ENCODE results near the gene SP5. TPM values are rescaled to one million over a fixed set of nuclear protein-coding genes. Genes with fewer than 3 reads are reported as not detected.

SP5 gene
- polyA plus RNA-seq, 1 experiment: not detected

GRCh38 chr2:170701011-170701410, 14.1 kb upstream of the SP5 start:
- ChIA-PET POLR2A (no interaction called here), CTCF (interaction anchor here (1.2 kb wide), 1 partner anchor 12 kb away, joined by 3 read pairs; no protein-coding TSS in a partner anchor)
- TF ChIP-seq CTCF (IDR thresholded peaks at IDR 0.05; ENCODE audit: insufficient read depth, low read depth, low read length): no peak
- no peak for DNase-seq (ENCODE audit: low read depth)
- H3K36me3 ChIP-seq (ENCODE audit: control insufficient read depth, insufficient read depth, low read length): no peaks in the 10 kb centered on the region
- H3K27me3 ChIP-seq (ENCODE audit: control insufficient read depth, insufficient read depth, low read length): no peaks in the 10 kb centered on the region
- no peak overlapping the region for H3K4me3 ChIP-seq (ENCODE audit: low read depth, low read length)

GRCh38 chr2:170703776-170704476, 11.2 kb upstream of the SP5 start:
- H3K27me3 ChIP-seq (ENCODE audit: control insufficient read depth, insufficient read depth, low read length): 0 out of 2 replicates have a peak, but pooled peaks cover 2% of the 10 kb centered on the region
- no peak overlapping the region for H3K4me3 ChIP-seq (ENCODE audit: low read depth, low read length)
- TF ChIP-seq CTCF (IDR thresholded peaks at IDR 0.05; ENCODE audit: insufficient read depth, low read depth, low read length): no peak
- ChIA-PET POLR2A (no interaction called here), CTCF (no interaction called here)
- no peak for DNase-seq (ENCODE audit: low read depth)
- H3K36me3 ChIP-seq (ENCODE audit: control insufficient read depth, insufficient read depth, low read length): no peaks in the 10 kb centered on the region

DNA sequence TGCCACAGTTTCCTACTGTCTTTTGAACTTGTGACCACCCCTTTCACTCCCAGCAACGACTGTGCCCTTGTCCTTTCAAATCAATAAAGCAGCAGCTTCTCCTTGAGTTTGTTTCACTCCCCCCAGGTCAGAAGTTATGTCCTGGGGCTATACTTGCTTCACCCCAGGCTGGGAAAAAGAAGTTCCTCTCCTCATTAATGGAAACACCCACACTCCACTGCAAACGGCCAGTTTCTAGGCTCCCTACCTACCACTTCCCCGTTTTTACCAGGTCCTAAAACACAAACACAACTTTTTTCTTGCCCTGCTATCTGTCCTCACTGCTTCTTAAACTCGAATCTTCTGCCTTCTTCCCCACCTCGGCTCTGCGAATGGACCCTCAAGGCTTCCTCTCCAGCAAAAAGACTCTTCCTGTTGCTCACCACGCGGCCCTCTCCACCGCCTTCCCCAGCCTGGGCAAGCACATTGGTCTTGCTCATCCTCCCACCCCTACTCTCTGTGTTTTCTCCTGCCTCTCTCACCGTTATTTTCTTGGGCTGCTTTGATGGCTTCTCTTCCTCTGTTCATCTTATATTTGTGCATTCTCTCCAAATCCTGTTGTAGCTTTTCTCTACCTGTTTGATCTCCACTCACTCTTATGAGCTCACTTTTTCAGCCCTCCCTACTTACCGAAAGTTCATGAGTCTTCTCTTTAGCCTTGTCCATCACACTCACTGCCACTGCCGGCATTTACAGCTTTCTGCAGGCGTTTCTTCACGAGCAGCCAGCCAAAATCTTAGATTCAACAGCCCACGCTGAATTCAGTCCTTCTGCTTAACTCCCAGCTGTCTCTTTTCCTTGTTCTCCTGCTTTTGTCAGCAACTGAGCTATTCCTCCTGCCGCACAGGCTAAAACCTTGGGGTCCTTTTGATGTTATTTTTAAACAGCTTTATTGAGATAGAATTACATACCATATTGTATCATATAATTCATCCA, 7.0 kb upstream of the SP5 start:
- POLR2A ChIA-PET: no interaction called here
- Histone ChIP-seq H3K27me3 (ENCODE audit: control insufficient read depth, insufficient read depth, low read length) (peaks cover 14% of the 10 kb centered on the region), H3K36me3 (ENCODE audit: control insufficient read depth, insufficient read depth, low read length) (no peaks in the 10 kb centered on the region), H3K4me3 (ENCODE audit: low read depth, low read length) (no peak overlapping the region)
- no peak for DNase-seq (ENCODE audit: low read depth)
- CTCF ChIA-PET: interaction anchor here (1.3 kb wide), 1 partner anchor 9 kb away, joined by 4 read pairs; no protein-coding TSS in a partner anchor
- no peak for TF ChIP-seq CTCF (IDR thresholded peaks at IDR 0.05; ENCODE audit: insufficient read depth, low read depth, low read length)

DNA sequence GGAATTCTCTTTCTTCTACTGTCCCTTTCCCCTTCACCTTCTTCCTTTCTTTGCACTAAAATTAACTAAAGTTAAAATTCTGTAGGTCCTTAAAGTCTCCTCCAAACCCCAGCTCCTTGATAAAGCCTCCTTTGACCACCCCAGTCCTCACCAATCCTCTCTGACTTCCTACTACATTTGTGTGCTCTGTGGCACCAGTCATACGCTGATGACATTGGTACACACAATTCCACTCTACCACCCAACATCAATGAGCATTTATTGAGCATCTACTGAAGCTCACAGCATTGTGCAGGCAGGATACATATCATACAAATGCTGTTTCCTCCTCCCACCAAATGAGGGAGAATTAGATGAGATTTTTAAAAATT, 4.5 kb upstream of the SP5 start:
- CTCF ChIA-PET: no interaction called here
- TF ChIP-seq CTCF (IDR thresholded peaks at IDR 0.05; ENCODE audit: insufficient read depth, low read depth, low read length): no peak
- POLR2A ChIA-PET: no interaction called here
- peaks cover 25% of the 10 kb centered on the region for H3K27me3 ChIP-seq (ENCODE audit: control insufficient read depth, insufficient read depth, low read length)
- DNase-seq (ENCODE audit: low read depth): no peak
- no peaks in the 10 kb centered on the region for H3K36me3 ChIP-seq (ENCODE audit: control insufficient read depth, insufficient read depth, low read length)
- no peak overlapping the region for H3K4me3 ChIP-seq (ENCODE audit: low read depth, low read length)

DNA sequence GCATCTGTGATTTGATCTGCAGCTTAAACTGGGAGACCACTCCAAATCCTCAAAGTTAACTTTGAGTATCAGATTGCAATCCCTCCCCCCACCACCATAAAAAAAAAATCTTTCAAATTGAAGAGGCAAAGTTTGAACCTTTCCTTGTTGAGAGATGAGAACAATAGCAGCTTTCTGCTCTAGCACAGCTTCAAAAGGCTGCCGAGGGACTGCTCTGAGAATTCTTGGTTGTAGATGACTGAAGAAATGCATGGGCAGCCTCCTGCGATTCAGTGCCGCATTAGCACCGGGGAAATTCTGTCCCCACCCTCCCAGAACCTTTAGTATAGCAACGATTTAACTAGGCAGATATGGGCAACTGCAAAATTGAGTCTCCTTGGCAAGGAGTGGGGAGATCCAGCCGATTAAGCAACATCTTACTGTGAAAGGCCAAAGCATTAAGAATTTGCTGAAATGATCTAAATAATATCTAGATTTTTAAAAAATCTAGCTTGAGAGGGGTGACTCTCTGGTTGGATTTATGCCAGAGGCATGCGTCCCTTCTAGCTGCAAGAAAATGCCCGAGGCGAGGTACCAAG, 3.9 kb upstream of the SP5 start:
- POLR2A ChIA-PET: no interaction called here
- TF ChIP-seq CTCF (IDR thresholded peaks at IDR 0.05; ENCODE audit: insufficient read depth, low read depth, low read length): no peak

More for the DNA sequence above, 3.9 kb upstream of the SP5 start:
- no peak overlapping the region for H3K4me3 ChIP-seq (ENCODE audit: low read depth, low read length)
- CTCF ChIA-PET: no interaction called here
- no peak for DNase-seq (ENCODE audit: low read depth)
- H3K36me3 ChIP-seq (ENCODE audit: control insufficient read depth, insufficient read depth, low read length): no peaks in the 10 kb centered on the region
- peaks cover 30% of the 10 kb centered on the region for H3K27me3 ChIP-seq (ENCODE audit: control insufficient read depth, insufficient read depth, low read length)
